GM10266 (cell line): Measurements from ENCODE around the gene TPGS2.

Source experiments
- DNase-seq: peaks from one replicate; pipeline ENCODE4 v3.0.0; 2012; ENCODE audit errors: extremely low spot score
- TF ChIP-seq, protein P1 (sequence below): IDR thresholded peaks from 2 replicates; pipeline ENCODE4 v1.5.1; 2012; ENCODE audit warnings: mild to moderate bottlenecking, low read depth; ENCODE audit not compliant: control insufficient read depth, insufficient read depth; ENCODE audit errors: missing control alignments

Gene TPGS2

DNA sequence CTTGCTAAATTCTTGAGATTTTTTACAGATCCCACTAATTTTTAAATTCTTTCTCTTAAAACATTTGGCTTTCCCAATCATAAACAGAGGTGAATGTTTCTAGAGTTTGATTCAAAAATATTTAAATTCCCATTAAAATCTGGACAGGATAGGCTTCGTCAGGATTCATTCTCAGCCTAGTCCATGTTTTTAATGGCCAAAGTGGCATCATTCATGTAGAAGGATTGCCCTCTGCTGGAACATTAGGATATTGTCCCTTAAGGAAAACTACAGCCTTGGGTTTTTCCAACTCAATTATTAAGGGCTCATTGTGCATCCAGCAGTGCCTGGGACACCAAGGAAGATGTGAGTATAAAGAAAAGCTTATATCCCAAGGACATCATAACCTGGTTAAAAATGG, 71.7 kb downstream of the TPGS2 start:
- TF ChIP-seq, protein P1, sequence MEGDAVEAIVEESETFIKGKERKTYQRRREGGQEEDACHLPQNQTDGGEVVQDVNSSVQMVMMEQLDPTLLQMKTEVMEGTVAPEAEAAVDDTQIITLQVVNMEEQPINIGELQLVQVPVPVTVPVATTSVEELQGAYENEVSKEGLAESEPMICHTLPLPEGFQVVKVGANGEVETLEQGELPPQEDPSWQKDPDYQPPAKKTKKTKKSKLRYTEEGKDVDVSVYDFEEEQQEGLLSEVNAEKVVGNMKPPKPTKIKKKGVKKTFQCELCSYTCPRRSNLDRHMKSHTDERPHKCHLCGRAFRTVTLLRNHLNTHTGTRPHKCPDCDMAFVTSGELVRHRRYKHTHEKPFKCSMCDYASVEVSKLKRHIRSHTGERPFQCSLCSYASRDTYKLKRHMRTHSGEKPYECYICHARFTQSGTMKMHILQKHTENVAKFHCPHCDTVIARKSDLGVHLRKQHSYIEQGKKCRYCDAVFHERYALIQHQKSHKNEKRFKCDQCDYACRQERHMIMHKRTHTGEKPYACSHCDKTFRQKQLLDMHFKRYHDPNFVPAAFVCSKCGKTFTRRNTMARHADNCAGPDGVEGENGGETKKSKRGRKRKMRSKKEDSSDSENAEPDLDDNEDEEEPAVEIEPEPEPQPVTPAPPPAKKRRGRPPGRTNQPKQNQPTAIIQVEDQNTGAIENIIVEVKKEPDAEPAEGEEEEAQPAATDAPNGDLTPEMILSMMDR: peak; percentile 40
- peak; percentile 49 for DNase-seq

DNA sequence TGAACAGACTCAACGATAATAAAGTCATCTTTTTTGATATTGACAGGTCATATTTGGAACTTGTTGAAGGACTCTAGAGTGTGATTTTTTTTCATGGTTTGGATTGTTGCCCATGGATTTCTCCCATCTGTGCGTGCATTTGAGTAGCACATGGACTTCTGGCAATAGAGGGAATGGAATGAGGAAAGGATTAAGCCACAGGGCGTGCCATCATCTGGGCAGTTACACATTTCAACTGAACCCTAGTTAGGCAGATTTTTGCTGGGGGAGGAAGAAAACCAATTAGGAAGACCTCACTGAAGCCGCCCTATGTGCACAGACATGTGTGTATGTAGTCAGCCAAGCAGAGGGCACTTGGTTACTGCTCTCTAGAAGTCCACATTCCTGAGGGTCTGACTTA, 72.6 kb downstream of the TPGS2 start:
- no peak for DNase-seq
- TF ChIP-seq, protein P1: no peak

DNA sequence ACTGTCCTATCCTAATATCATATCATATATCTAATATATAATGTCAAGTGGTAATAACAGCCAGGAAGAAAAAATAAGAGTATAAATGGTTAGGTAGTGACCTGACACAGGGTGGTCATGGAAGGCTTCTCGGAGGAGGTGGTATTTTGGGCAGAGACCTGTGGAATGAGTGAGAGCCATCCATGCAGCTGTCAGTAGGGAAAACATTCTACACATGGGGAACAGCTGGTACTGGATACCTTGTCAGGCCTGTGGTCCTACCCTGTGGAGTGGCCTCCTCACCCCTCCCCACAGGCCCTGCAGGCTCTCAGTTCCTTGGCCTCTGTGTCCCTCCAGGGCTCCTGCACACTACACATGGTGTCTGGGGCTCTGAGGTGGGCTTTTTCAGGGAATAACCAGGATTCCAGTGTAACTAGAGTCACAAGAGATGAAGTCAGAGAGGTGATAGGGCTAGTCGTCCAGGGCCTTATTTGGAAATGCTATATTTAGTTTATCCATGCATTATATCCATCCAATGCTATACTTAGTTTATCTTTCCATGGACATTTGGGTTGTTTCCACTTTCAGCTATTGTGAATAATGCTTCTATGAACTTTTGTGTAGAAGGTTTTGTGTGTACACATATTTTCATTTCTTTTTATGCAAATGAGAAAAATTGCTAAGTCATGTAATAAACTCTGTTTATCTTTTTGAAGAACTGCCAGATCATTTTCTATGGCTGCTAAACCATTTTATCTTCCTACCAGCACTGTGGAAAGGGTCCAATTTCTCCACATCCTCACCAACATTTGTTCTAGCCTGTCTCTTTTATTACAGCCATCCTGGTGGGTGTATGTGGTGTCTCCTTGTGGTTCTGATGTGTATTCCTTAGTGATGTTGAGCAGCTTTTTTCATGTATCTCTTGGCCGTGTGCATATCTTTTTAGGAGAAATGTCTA, 75.6 kb downstream of the TPGS2 start:
- TF ChIP-seq, protein P1: no peak
- DNase-seq: no peak

DNA sequence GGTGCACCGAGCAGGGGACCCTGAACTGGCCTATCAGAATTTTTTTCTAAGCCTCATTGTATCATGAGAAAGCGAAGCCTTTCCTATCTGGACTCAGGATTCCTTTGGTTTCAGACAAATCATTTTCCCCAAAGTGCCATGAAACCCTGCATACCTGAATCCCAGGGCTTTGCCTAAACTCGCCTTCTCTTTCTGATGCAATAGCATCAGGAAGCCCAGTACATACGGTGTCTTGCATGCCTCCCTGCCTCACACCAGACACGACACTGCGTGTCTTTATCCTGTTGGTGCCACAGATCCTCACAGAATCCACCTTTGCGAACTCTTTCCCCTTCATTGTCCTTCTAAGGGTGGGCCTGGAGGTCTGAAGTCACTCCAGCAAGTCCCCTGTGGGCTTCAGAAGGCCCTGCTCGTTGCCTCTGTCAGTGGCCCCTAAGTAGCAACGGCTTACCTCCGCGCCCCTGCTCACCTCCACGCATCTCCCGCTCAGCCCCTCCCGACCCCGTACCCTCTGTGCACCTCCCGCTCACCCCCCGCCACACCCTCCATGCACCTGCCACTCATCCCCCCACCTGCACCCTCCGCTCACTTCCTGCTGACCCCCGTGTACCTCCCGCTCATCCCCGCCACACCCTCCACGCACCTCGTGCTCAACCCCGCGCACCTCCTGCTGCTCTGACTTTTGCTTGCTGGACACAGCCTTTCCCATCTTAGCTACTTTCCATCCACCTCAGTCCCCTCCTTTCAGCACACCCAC, 83.4 kb downstream of the TPGS2 start:
- no peak for DNase-seq
- TF ChIP-seq, protein P1: no peak

DNA sequence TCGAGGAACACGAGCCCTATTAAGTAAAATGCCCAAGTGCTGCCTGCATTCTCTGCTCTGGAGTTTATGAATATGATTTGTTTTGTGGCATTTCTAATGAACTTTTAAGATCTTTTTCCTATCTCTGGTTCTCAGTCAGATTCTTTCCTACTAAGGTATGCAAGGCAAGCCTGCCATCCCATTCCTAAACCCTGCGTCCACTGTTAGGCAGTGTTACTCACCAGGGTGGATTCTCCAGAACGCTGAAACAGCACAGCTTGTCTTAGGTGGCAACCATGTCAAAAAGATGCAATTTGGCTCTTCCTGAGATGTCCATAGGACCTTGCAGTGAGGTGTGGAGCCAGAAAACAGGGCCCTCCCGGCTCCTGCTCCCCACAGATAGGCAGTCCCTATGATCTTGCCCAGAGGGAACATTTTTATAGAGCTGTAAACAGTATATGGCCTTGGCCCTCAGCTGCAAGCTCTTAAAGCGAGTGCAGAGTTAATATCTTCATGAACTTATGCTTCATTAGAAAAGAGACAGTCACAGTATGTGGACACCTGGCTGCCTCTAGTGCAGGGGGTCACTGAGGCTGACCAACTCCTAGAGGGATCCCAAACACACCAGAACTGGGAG, 84.4 kb downstream of the TPGS2 start:
- no peak for DNase-seq
- TF ChIP-seq, protein P1: no peak
